CD4-positive, alpha-beta T cell (primary cell): Measurements from ENCODE around the gene S100A11. TPM values are rescaled to one million over a fixed set of nuclear protein-coding genes. Genes with fewer than 3 reads are reported as not detected.

Source experiments
- ATAC-seq: fragments of 200-7000 bp; cut with Tn5 transposase; one replicate; pipeline ENCODE4 v1.10.0; 2022; ENCODE audit warnings: mild to moderate bottlenecking; ENCODE audit not compliant: poor library complexity
- CTCF ChIA-PET: fragments of 350-600 bp; sonication (Branson Sonifier 250); formaldehyde crosslinking; loops from one replicate; lab custom pipeline; 2021; ENCODE audit warnings: antibody characterized with exemption, inconsistent platforms; lab: Charles Lee
- POLR2A ChIA-PET: fragments of 350-600 bp; sonication (Branson Sonifier 250); formaldehyde crosslinking; loops from one replicate; lab custom pipeline; 2021; ENCODE audit warnings: antibody characterized with exemption, inconsistent platforms; lab: Charles Lee
- DNase-seq, 14 experiments: peaks; one replicate each; pipeline ENCODE4 v3.0.0-alpha.2; 2013 to 2020; ENCODE audit warnings: mixed read lengths in 2 of 14
- H3K27ac ChIP-seq, 2 donors: one replicate each; pipeline versions ENCODE4 v1.5.1 to v1.7.0; 2013; ENCODE audit warnings: low read length in 2 of 2, low read depth in 1 of 2, mild to moderate bottlenecking in 1 of 2
- H3K27me3 ChIP-seq, 2 experiments: 1 replicate in 1 of 2; 2 replicates in 1 of 2; pipeline versions ENCODE4 v1.6.1 to v1.7.0; 2013; ENCODE audit warnings: low read length in 2 of 2, control low read depth in 1 of 2, mild to moderate bottlenecking in 1 of 2, moderate library complexity in 1 of 2; ENCODE audit not compliant: insufficient read depth in 2 of 2, control insufficient read depth in 1 of 2
- H3K36me3 ChIP-seq: one replicate; pipeline ENCODE4 v1.6.1; 2013; ENCODE audit warnings: low read length, control low read depth; ENCODE audit not compliant: insufficient read depth
- H3K4me1 ChIP-seq: one replicate; pipeline ENCODE4 v1.6.1; 2013; ENCODE audit warnings: low read length, control low read depth; ENCODE audit not compliant: insufficient read depth
- H3K4me3 ChIP-seq: one replicate; pipeline ENCODE4 v1.5.1; 2013; ENCODE audit warnings: mild to moderate bottlenecking, low read length, moderate library complexity
- H3K9me3 ChIP-seq, 2 experiments: 1 replicate in 1 of 2; 2 replicates in 1 of 2; pipeline versions ENCODE4 v1.6.1 to v1.7.0; 2013; ENCODE audit warnings: low read length in 2 of 2, mild to moderate bottlenecking in 2 of 2, control low read depth in 1 of 2, moderate library complexity in 1 of 2; ENCODE audit not compliant: control insufficient read depth in 1 of 2, insufficient read depth in 1 of 2
- H3K27ac Mint-ChIP-seq: one replicate; pipeline ENCODE4 v1.8.0; 2020; ENCODE audit warnings: mixed read lengths
- H3K27me3 Mint-ChIP-seq: one replicate; pipeline ENCODE4 v1.8.0; 2021; ENCODE audit warnings: mixed read lengths
- H3K36me3 Mint-ChIP-seq: one replicate; pipeline ENCODE4 v1.8.0; 2021; ENCODE audit warnings: low read depth, mixed read lengths
- H3K4me1 Mint-ChIP-seq: one replicate; pipeline ENCODE4 v1.8.0; 2021; ENCODE audit warnings: low read depth, mixed read lengths
- H3K4me3 Mint-ChIP-seq: one replicate; pipeline ENCODE4 v1.8.0; 2020; ENCODE audit warnings: mild to moderate bottlenecking, mixed read lengths
- H3K9me3 Mint-ChIP-seq: one replicate; pipeline ENCODE4 v1.8.0; 2020; ENCODE audit warnings: mixed read lengths
- intact Hi-C, 2 experiments: fragments of 100-400 bp; cut with DNase I in 1 of 2; cut with micrococcal nuclease in 1 of 2; formaldehyde crosslinking; loops; one replicate each; pipeline versions ENCODE4 v1.15.1 to v1.9.0; 2023 to 2025; cut with DNase I, micrococcal nuclease
- total RNA-seq, 174 experiments: library from RNA in 2 of 174; stranded (reverse) in 2 of 174; gene quantifications; one replicate each; pipeline ENCODE4 v1.2.3 and lab custom pipeline; 2021 to 2026
- TF ChIP-seq, protein P1 (sequence below): fragments of 200-600 bp; IDR thresholded peaks from one replicate; pipeline ENCODE4 v1.8.0; 2022; ENCODE audit warnings: antibody characterized with exemption, mild to moderate bottlenecking

S100A11 gene
- total RNA-seq, 2 experiments from 2014 or later: 23.6 to 24.1 TPM

DNA sequence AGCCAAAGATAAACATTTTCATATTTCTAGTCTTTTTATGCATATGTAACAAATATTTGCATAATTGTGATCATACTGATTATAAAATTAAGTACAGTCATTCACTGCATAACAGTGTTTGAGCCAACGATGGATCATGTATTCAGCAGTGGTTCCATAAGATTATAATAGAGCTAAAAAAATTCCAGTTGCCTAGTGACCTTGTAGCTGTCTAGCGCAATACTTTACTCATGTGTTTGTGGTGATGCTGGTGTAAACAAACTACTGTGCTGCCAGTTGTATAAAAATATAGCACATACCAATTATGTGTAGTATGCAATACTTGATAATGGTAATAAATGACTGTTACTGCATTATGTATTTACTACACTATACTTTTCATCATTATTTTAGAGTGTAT is 41.0 kb downstream of the S100A11 start:
- ATAC-seq: no peak
- POLR2A ChIA-PET: interaction anchor here (0.6 to 1.7 kb wide), 4 partner anchors 28 to 114 kb away, joined by 3 to 5 read pairs (median 3); no protein-coding TSS in a partner anchor
- intact Hi-C loops: loop anchor here (1.0 to 10.0 kb wide), 6 partner anchors 106 to 551 kb away; partner anchors contain the start of gene MRPL9 (in 1 of the 2)
- Mint-ChIP-seq H3K27ac (peak overlapping the region; percentile 91), H3K36me3 (peaks cover 7% of the 10 kb centered on the region), H3K4me1 (peaks cover 39% of the 10 kb centered on the region), H3K9me3 (no peaks in the 10 kb centered on the region), H3K27me3 (no peaks in the 10 kb centered on the region), H3K4me3 (no peak overlapping the region)
- Histone ChIP-seq H3K27me3 (no peaks in the 10 kb centered on the region), H3K36me3 (no peaks in the 10 kb centered on the region), H3K4me3 (no peak overlapping the region), H3K9me3 (no peaks in the 10 kb centered on the region), H3K27ac (no peak overlapping the region), H3K4me1 (peaks cover 35% of the 10 kb centered on the region)
- TF ChIP-seq, protein P1, sequence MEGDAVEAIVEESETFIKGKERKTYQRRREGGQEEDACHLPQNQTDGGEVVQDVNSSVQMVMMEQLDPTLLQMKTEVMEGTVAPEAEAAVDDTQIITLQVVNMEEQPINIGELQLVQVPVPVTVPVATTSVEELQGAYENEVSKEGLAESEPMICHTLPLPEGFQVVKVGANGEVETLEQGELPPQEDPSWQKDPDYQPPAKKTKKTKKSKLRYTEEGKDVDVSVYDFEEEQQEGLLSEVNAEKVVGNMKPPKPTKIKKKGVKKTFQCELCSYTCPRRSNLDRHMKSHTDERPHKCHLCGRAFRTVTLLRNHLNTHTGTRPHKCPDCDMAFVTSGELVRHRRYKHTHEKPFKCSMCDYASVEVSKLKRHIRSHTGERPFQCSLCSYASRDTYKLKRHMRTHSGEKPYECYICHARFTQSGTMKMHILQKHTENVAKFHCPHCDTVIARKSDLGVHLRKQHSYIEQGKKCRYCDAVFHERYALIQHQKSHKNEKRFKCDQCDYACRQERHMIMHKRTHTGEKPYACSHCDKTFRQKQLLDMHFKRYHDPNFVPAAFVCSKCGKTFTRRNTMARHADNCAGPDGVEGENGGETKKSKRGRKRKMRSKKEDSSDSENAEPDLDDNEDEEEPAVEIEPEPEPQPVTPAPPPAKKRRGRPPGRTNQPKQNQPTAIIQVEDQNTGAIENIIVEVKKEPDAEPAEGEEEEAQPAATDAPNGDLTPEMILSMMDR: no peak
- peak in 1 of 14 experiments; percentile 31 for DNase-seq
- CTCF ChIA-PET: interaction anchor here (0.8 to 7.3 kb wide), 7 partner anchors 22 to 106 kb away, joined by 3 to 93 read pairs (median 3); partner anchors contain the start of gene THEM4

DNA sequence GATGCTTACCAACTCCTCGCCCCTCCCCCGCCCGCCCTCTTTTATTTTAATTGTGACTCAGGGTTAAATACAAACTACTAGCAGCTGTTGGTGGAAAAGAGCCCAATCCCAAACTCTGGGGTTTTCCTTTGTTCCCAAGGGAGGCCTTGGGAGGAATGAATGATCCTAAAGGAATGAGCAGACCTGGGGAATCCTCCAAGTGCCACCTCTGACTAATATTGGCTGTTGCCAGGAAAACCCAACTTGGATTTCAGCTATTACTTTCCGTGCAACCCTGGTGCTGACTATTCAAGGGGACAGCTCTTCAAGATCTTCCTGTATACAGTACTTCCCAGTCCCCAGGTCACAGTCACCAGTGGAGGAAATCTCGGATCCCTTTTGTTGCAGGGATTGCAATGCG is 41.8 kb downstream of the S100A11 start:
- ATAC-seq (no peak), DNase-seq (peak in 1 of 14 experiments; percentile 26)
- ChIA-PET POLR2A (interaction anchor here (1.1 to 1.7 kb wide), 2 partner anchors 19 to 27 kb away, joined by 3 to 5 read pairs; no protein-coding TSS in a partner anchor), CTCF (interaction anchor here (0.6 to 1.6 kb wide), 3 partner anchors 8 to 39 kb away, joined by 3 to 5 read pairs (median 3); no protein-coding TSS in a partner anchor)
- H3K4me3 Mint-ChIP-seq: peak overlapping the region; percentile 79
- H3K27me3 Mint-ChIP-seq: no peaks in the 10 kb centered on the region
- H3K4me3 ChIP-seq: no peak overlapping the region
- peaks cover 3% of the 10 kb centered on the region for H3K36me3 ChIP-seq
- H3K4me1 ChIP-seq: peaks cover 43% of the 10 kb centered on the region
- peaks cover 15% of the 10 kb centered on the region for H3K36me3 Mint-ChIP-seq
- H3K9me3 ChIP-seq: no peaks in the 10 kb centered on the region
- no peaks in the 10 kb centered on the region for H3K27me3 ChIP-seq
- peak overlapping the region in 1 of 2 donors; percentile 92 for H3K27ac ChIP-seq
- peaks cover 47% of the 10 kb centered on the region for H3K4me1 Mint-ChIP-seq
- no peaks in the 10 kb centered on the region for H3K9me3 Mint-ChIP-seq
- TF ChIP-seq, protein P1: no peak
- intact Hi-C loops: loop anchor here (5.0 to 10.0 kb wide), 5 partner anchors 230 to 550 kb away; partner anchors contain the start of gene MRPL9 (in 1 of the 2)
- H3K27ac Mint-ChIP-seq: peak overlapping the region; percentile 91

DNA sequence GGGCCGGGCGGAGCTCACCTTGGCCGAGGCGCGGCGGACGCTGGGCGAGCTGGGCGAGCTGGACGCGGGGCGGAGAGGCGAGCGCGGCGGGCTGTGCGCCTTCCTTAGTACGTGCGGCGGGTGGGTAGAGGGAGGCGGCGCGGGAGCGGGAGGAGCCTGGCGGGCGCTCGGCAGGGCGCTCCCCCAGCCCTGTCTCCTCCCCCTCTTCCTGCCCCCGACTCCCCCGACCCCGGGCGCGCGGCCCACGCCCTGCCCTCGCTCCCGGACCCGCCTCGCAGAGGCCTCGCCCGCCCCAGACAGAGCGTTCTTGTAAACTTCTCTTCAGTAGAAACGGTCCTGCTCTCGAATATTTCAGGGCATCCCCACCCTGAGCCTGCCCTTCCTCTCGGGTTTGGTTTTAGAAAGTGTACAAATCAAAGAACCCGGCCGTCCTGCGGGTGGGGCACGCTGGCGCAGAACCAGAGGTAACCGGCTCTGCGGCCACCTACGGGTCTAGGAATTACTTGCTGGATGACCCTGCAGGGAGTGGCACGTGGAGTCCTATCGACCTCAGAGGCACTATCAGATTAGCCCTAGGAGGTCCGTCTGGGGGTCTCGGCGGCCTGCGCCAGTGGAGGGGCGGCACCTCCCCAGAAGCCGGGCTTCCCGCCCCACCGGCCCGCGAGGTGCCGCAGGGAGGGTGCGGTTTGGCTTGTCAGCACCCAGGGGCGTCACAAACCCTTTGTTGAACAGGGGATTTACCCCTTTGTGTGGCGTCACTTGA is 42.9 kb downstream of the S100A11 start, which contains the start of gene S100A10:
Gene S100A10 (minus strand): TSS at position 126 of the 763 bp plus-strand sequence. CDS start 7,629 bp downstream, outside the sequence.
- Mint-ChIP-seq H3K27ac (peak within 1 kb of the TSS; percentile 91), H3K27me3 (no peaks in the 10 kb centered on the region), H3K9me3 (no peaks in the 10 kb centered on the region), H3K4me3 (peak within 1 kb of the TSS; percentile 94), H3K4me1 (peaks cover 58% of the 10 kb centered on the region), H3K36me3 (peaks cover 25% of the 10 kb centered on the region)
- Histone ChIP-seq H3K27me3 (no peaks in the 10 kb centered on the region), H3K4me1 (peaks cover 53% of the 10 kb centered on the region), H3K4me3 (peak within 1 kb of the TSS; percentile 95), H3K9me3 (no peaks in the 10 kb centered on the region), H3K27ac (peak within 1 kb of the TSS; percentile 82 to 92), H3K36me3 (peaks cover 3% of the 10 kb centered on the region)
- CTCF ChIA-PET: interaction anchor here (1.2 kb wide), 1 partner anchor 26 kb away, joined by 5 read pairs; no protein-coding TSS in a partner anchor
- POLR2A ChIA-PET: interaction anchor here (1.0 to 1.6 kb wide), 8 partner anchors 8 to 97 kb away, joined by 3 to 7 read pairs (median 4); no protein-coding TSS in a partner anchor
- intact Hi-C loops: loop anchor here (1.0 to 10.0 kb wide), 7 partner anchors 26 to 549 kb away; partner anchors contain the start of gene MRPL9 (in 1 of the 2)
- ATAC-seq (peak; percentile 88), DNase-seq (peak; percentile 63 to 91 (median 80))
- TF ChIP-seq, protein P1: no peak
